ENCODE results near the gene AP1M2.

AP1M2 gene

GRCh38 chr19:10549733-10550132, 37.4 kb downstream of the AP1M2 start:
- no peak for DNase-seq (ENCODE audit: low read depth)
- TF ChIP-seq, protein P1, sequence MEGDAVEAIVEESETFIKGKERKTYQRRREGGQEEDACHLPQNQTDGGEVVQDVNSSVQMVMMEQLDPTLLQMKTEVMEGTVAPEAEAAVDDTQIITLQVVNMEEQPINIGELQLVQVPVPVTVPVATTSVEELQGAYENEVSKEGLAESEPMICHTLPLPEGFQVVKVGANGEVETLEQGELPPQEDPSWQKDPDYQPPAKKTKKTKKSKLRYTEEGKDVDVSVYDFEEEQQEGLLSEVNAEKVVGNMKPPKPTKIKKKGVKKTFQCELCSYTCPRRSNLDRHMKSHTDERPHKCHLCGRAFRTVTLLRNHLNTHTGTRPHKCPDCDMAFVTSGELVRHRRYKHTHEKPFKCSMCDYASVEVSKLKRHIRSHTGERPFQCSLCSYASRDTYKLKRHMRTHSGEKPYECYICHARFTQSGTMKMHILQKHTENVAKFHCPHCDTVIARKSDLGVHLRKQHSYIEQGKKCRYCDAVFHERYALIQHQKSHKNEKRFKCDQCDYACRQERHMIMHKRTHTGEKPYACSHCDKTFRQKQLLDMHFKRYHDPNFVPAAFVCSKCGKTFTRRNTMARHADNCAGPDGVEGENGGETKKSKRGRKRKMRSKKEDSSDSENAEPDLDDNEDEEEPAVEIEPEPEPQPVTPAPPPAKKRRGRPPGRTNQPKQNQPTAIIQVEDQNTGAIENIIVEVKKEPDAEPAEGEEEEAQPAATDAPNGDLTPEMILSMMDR (IDR thresholded peaks at IDR 0.05; ENCODE audit: control insufficient read depth, extremely low read depth, insufficient read depth) = no peak
- no peak overlapping the region for H3K4me3 ChIP-seq (ENCODE audit: low read depth, low read length)

DNA sequence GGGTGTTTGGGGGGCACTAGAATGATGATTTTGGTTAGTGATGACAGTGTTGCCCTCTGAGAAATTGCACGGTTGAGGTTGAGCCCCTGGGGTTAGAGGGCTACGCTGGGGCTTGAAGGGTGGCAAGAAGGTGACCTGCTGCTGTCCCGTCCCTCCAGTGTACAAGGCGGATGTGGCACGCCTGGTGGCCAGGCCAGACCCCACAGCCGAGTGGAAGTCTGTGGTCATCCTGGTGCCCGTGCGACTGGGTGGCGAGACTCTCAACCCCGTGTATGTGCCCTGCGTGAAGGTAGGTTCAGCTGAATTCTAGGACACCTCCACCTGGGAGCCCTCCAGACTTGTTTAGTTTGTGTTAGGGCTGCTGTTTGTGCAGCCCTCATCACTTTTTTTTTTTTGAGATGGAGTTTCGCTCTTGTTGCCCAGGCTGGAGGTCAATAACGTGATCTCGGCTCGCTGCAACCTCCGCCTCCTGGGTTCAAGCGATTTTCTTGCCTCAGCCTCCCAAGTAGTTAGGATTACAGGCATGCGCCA, 38.3 kb downstream of the AP1M2 start:
- no peak overlapping the region for H3K4me3 ChIP-seq (ENCODE audit: low read depth, low read length)
- TF ChIP-seq, protein P1 (IDR thresholded peaks at IDR 0.05; ENCODE audit: control insufficient read depth, extremely low read depth, insufficient read depth) = no peak
- no peak for DNase-seq (ENCODE audit: low read depth)

GRCh38 chr19:10546817-10547216, 40.3 kb downstream of the AP1M2 start:
- H3K4me3 ChIP-seq (ENCODE audit: low read depth, low read length) = no peak overlapping the region
- TF ChIP-seq, protein P1 (IDR thresholded peaks at IDR 0.05; ENCODE audit: control insufficient read depth, extremely low read depth, insufficient read depth) = no peak
- no peak for DNase-seq (ENCODE audit: low read depth)

- DNase-seq (ENCODE audit: low read depth) = no peak
- H3K4me3 ChIP-seq (ENCODE audit: low read depth, low read length) = peak overlapping the region; percentile 86
- TF ChIP-seq, protein P1 (IDR thresholded peaks at IDR 0.05; ENCODE audit: control insufficient read depth, extremely low read depth, insufficient read depth) = no peak
Observed at GRCh38 chr19:10544753-10545251, 42.3 kb downstream of the AP1M2 start.

- TF ChIP-seq, protein P1 (IDR thresholded peaks at IDR 0.05; ENCODE audit: control insufficient read depth, extremely low read depth, insufficient read depth) = no peak
- peak overlapping the region; percentile 86 for H3K4me3 ChIP-seq (ENCODE audit: low read depth, low read length)
- DNase-seq (ENCODE audit: low read depth) = no peak
Observed at GRCh38 chr19:10544242-10544752, 42.8 kb downstream of the AP1M2 start.

GRCh38 chr19:10543420-10544241, 43.5 kb downstream of the AP1M2 start, which contains the start of gene ATG4D:
TSS of gene ATG4D (plus strand) at chr19:10543904. CDS start at chr19:10544091, 187 bp downstream.
- H3K4me3 ChIP-seq (ENCODE audit: low read depth, low read length) = peak within 1 kb of the TSS; percentile 86
- TF ChIP-seq, protein P1 (IDR thresholded peaks at IDR 0.05; ENCODE audit: control insufficient read depth, extremely low read depth, insufficient read depth) = no peak
- DNase-seq (ENCODE audit: low read depth) = peak; percentile 48

All from LNCaP clone FGC (cell line).